Urothelium cell line (cell line): ENCODE measurements around the gene GRK1.

Experiments used
- DNase-seq: peaks from one replicate; pipeline ENCODE4 v3.0.0; 2011; ENCODE audit warnings: low spot score, mixed read lengths
- FAIRE-seq: peaks from 2 replicates; lab custom pipeline; 2011; peaks lifted over from hg19 to GRCh38; lab: Jason Lieb, UNC

The GRK1 gene

DNA sequence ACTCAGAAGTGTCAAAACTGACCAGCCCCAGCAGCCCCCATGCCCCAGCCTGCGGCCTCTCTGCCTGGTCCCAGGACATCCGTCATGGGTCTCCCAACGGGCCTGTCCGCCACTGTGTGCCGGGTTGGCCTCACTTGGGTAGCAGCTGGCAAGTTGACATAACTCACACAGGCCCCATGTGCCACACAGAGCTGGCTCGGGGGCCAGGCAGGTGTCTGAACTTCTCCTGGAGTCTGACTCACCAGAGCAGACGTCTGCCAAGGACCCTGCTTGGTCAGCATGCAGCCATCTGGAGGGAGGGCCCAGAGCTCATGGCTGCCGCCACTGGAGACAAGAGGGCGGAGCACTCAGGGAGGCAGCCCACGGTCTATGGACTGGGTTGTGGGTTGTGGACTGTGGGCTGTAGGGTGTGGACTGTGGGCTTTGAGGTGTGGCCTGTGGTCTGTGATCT, 60.0 kb downstream of the GRK1 start:
- DNase-seq (peak; percentile 59), FAIRE-seq (peak; percentile 78)

DNA sequence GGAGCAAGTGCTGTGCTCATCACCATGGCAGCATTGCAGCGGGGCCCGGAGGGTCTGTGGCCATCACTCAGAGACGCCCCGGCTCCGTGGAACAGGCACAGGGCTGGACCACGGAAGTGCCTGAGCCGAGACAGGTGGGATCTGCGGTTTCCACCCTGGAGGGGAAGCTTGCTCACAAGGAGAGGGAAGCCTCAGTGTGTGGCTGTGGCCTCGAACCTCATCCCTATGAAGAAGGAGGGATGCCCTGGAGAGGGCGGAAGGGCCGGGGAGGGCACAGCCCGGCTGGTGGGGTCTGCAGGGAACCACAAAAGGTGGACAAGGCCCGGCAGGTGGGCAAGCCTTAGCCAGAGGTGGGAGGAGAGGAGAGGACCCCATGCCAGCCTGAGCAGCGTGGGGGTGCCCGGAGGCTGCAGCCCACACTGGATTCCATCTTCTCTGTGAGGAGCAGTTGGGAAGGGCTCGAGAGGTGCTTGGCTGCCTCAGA, 61.6 kb downstream of the GRK1 start:
- peak; percentile 46 for FAIRE-seq

DNA sequence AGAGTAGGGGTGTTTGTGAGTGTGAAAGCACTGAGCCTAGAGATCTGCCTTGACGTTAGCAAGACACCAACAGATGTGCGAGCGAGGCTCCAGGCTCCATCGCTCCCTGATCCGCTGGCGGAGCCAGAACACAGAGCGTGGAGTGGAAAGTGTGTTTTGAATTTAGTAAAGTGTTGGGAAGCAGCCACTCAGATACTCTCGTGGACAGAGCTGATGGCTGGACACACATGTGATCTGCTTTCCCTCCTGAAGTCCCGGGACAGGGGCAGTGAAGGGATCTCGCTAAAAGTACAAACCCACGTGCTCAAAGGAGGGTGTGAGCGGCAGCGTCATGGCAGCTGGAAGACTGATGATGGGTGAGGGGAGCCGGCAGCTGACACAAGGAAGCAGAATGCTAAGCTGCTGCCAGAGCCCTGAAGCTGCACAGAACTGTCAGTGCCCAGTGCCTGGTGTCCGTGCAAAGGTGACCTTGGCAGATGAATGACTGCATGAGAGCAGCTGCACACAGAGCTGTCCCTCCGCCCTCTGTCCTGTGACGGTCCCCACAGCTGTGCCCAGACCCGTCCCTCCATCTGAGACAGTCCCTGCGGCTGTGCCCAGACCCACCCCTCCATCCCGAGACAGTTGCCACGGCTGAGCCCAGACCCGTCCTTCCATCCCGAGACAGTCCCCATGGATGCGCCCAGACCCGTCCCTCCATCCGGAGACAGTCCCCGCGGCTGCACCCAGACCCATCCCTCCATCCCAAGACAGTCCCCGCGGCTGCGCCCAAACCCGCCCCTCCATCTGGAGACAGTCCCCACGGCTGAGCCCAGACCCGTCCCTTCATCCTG, 62.4 kb downstream of the GRK1 start:
- FAIRE-seq (peak; percentile 61), DNase-seq (no peak)

More for the DNA sequence above, 61.6 kb downstream of the GRK1 start:
- no peak for DNase-seq

DNA sequence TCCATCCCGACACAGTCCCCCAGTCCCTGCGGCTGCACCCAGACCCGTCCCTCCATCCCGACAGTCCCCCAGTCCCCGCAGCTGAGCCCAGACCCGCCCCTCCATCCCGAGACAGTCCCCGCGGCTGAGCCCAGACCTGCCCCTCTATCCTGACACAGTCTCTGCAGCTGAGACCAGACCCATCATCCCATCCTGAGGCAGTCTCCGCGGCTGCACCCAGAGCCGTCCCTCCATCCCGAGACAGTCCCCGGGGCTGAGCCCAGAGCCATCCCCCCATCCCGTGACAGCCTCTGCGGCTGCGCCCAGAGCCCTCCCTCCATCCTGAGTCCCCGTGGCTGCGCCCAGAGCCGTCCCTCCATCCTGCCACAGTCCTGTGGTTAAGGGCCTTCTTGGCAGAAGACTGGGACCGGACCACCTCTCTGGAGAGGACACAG, 63.3 kb downstream of the GRK1 start:
- FAIRE-seq (no peak), DNase-seq (no peak)

DNA sequence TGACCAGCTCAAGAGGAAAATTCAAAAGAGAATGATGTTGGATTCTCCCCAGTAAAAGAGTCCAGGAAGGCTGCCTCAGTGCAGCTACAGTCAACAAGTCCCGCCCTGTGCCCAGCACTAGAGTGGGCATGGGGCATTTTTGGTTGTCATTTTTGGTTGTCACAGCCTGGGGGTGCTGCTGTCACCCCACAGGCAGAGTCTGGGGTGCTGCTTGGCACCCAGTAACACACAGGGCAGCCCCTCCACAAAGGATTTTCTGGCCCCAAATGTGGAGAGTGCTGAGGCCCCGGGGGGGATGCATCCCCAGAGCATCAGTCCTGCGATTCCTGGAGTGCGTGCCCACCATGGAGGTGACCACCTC, 63.8 kb downstream of the GRK1 start:
- FAIRE-seq (no peak), DNase-seq (no peak)

DNA sequence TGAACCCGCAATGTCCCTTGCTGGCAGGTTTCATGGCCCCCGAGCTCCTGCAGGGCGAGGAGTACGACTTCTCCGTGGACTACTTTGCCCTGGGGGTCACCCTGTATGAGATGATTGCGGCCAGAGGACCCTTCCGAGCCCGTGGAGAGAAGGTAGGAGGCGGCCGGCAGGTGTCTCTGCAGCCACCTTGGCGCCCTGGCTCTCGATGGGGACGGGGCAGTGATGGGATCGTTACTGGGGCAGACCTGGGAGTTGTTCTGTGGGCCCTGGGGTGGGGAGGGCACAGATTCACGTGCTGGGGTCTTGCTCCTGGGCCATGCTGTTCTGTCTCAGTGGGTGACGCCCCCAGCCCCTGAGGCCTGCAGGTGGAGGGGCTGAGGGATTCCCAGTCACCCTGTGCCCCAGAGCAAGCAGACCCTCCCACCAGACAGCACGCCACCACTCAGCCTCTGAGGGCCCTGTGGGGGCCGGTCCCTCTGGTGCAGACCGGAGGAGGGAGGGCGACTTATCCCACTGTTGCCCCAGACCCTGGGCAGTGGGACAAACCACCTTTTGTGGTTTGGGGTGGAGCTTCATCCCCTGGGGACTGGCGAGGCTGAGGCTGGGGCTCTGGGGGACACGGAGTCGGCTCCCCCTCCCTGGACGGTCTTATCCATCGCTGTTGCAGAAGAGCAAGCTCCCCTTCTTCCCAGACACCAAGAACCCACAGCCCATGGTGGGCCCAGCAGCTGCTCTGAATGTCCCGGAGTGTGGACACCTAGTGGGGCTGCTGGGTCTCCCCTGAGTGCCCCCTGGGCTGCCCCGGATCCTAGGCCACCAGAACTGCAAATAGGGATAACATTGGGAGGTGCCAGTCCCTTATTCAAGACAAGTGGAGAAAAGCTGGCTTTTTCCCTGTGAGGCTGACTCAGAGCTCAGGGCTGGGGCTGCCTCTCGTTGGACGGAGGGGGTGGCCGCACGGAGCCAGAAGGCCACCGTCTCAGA, 64.5 kb downstream of the GRK1 start:
- FAIRE-seq (no peak), DNase-seq (no peak)

DNA sequence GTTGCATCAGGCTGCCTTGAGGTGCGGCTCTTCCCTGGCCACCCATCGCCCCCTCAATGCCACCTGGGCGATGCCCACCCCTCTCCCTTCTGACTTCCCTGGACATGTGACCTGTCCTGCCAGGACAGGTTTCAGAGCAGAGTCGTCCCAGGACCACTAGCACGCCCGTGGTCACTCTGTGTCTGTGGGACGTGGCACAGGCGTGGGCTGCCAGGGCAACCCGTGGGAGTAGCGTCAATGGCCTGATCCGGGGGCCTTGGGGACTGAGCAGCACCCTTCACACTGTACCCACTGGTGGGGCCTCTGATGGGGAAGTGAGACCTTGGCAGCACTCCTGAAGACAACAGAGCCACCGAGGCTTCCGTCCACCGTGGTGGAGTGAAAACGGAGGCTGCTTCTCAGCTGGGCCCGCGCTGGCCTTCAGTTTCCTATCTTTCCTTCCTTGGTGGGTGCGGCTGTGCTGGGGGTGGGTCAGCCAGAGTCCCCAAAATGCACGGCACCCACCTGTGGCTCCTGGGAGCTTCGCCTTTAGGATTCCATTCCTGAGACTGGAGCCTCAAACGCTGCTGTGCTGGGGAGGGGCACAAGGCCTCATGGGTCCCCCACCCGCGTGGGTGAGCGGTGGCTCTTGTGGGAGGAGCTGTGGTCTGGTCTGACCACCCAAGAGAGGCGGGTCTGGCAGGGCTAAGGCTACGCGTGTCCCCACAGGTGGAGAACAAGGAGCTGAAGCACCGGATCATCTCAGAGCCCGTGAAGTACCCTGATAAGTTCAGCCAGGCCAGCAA, 65.3 kb downstream of the GRK1 start:
- no peak for DNase-seq
- no peak for FAIRE-seq

DNA sequence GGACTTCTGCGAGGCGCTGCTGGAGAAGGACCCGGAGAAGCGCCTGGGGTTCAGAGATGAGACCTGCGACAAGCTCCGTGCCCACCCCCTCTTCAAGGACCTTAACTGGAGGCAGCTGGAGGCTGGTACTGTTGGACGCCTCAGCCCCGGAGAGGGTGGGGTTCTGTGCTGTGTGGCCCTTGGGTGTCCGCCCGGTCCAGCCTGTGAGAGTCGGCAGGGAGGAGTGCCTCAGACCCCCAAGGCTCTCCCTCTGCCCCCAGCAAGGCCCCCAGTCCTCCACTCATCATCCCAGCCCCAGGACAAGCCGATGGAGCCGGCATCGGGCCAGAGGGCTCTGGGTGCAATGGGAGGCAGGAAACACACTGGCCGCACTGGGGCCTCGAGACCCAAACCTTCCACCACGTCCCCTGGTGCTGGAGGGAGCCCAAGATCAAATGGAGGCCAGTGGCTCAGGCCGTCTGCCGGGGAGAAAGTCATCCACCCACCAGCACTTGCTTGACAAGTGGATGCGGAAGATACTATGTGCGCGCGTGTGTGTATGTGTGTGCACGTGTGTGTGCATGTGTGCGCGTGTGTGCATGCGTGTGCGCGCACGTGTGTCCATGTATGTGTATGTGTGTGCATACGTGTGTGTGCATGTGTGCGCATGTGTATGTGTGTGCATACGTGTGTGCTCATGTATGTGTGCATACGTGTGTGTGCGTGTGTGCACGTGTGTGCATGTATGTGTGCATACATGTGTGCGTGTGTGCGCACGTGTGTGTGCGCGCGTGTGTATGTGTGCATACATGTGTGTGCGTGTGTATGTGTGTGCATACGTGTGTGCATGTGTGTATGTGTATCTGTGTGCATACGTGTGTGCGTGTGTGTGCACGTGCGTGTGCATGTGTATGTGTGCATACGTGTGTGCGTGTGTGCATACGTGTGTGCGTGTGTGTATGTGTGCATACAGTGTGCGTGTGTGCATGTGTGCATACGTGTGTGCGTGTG, 66.2 kb downstream of the GRK1 start:
- peak; percentile 100 for FAIRE-seq
- DNase-seq: no peak

DNA sequence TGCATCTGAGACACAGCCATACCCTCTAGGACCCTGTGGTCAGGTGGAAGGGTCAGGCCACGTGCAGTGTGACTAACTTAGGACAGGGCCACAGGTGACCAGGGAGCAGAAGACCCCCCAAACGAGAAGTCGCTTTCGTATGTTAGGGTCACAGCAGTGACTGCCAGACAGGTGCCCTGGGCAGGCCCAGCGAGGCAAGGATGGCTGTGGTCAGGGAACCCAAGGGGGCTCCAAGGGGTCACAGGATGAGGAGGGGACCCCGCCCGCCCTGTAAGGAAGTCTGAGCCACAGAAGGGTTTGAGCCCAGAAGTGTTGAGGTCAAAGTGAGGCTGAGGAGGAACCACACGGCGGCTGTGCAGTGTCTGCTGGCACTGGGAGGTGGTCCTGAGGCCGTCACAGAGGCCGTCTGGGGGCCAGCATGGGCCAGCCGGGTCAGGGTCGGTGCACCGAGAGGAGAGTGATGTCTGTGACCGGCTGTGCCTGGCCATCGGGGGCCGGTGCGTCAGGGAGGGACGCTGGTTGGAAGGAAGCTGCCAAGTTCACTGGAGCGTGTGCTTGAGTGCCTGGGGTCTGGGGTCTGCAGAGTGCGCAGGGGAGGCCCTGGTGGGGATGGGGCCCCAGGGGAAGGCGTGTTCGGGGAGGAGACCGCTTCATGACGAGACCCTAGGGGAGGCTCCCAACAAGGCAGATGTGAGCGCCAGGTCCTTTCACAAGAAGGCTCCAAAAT, 67.2 kb downstream of the GRK1 start:
- FAIRE-seq (peak; percentile 20), DNase-seq (no peak)

DNA sequence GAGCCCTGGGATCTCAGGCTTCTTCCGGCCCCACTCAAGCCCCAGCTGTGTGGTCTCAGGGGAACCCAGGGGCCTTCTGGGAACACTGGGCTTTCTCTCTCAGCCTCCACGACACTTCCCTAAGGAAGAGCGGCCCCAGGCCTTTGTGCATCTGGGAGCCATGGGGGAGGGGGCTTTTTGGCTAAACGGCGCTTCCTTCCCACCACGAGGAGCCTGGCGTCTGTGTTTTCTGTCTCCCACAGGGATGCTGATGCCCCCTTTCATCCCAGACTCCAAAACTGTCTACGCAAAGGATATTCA, 67.8 kb downstream of the GRK1 start:
- no peak for DNase-seq
- no peak for FAIRE-seq

DNA sequence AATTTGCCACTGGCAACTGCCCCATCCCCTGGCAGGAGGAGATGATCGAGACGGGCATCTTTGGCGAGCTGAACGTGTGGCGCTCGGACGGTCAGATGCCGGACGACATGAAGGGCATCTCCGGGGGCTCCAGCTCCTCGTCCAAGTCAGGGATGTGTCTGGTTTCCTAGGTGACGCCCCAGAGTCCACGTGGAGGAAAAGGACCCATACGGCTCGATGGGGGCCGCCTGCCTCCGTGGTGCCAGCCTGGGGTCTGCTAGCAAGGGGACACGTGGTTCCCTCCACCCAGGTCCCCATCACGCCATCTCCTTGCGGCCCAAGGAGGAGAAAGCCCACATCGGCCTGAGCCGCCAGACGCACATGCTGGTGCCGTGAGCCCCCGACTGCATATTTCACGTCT, 68.2 kb downstream of the GRK1 start:
- DNase-seq (no peak), FAIRE-seq (no peak)

DNA sequence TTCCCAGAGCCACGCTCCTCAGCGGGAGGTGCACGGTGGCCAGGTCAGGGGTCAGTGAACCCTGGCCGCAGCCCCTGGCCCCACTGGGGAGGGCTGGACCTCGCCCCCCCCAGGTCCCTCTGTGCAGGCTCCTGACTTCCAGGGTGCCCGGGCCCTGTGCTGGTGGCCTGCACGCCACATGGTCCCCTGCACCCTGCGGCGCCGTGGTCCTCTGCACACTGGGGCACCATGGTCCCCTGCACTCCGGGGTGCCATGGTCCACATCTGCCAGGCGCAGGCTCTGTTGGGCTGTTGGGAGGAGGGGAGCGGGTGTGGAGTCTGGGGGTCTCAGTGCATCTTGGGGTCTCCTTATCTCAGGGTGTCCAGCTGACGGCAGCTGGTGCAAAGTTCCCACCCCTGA, 68.7 kb downstream of the GRK1 start:
- FAIRE-seq (no peak), DNase-seq (no peak)

DNA sequence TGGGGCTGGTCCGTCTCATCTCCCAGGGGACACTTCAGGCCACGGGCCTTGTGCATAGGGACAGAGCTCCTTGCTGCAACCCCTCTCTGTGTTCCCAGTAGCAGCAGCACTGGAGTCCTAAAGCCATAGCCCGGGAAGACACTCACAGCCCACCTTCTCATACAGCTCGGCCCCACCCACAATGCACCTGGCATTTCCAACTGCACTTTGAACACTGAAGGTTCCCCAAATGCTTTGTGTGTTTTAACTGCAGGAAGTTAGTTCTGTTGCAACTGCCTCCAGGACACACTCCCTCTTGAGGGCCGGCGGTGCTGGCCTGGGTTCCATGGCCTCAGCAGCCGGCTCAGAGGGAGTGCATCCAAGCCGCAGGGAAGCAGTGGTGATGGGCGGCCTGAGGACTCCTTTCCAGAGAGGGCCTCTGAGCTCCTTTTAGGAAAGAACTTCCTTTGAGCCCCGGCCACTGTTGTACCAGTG, 69.3 kb downstream of the GRK1 start:
- DNase-seq (no peak), FAIRE-seq (no peak)

DNA sequence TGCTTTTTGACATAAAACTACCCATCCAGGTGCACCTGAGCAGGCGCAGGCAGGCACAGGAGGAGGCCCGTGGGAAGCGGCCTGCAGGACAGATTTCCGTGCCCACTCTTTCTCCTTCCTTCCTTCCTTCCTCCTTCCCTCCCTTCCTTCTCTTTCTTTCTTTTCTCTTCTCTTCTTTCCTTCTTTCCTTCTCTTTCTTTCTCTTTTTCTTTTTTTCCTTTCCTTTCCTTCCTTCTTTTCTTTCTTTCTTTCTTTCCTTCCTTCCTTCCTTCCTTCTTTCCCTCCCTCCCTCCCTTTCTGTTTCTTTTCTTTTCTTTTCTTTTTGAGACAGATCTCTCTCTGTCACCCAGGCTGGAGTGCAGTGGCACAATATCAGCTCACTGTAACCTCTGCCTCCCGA, 70.8 kb downstream of the GRK1 start:
- no peak for DNase-seq
- FAIRE-seq: no peak

DNA sequence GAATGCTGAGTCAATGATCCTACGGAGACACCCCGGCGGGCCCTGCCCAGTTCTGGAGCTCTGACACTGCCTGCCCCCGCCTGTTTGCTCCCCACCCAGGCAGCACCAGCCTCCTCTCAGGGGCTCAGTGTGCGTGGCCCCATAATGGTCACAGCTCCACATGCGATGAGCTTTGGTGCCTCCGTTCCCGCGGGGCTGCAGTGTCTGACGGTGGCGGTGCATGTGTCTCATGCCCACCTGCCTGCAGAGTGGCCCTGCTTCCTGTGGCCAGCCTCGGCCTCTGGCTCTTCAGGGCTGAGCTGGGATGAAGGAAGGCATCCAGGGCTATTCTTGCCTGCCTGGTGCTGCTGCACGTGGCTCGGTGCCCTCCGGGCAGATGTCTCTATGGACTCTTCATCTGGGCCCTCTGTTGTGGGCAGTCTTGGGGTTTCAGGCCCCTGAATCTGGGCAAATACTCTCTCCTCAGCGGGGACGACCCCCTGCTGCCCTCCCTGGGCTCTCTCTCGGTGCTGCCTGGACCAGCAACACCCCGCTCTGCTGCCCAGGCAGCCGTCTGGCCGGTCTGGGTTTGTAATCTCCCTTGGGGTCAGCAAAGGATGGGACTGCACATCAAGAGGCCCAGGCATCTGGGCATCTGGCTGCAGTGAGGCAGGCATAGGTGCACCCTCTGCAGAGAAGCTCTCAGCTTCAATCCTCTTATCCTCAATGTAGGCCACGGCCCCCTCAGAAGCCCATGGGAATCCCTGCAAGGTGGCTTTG, 72.7 kb downstream of the GRK1 start:
- FAIRE-seq (no peak), DNase-seq (no peak)

DNA sequence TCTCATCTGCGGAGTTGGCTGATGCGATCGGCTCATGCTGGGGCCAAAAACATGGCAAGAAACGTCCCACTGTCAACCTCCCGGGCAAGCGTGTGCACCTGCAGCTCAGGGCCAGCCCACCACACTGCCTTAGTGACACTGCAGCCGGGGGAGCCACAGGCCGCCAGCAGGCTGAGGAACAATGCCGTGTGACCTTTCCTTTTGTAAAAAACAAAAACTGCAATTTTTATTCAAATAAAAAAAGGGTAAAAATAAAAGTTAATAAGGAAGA, 73.2 kb downstream of the GRK1 start:
- DNase-seq: no peak
- FAIRE-seq: no peak

DNA sequence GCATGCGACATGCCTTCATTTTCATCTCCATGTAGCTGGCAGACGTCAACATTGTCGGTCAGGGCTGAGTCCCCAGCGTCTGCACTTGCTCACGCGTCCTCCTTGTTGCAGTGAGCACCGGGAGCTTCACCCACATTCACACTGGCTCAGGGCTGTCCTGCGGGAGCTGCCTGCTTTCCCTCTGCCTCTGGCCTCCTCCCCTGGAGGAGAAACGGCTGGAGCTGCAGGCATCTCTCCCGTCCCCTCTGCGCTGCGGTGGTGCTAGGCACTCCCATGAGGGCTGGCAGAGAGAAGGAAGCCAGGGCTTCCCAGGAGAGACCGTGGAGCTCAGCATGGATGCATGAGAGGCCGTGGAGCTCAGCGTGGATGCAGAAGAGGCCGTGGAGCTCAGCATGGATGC, 73.6 kb downstream of the GRK1 start:
- FAIRE-seq: no peak

DNA sequence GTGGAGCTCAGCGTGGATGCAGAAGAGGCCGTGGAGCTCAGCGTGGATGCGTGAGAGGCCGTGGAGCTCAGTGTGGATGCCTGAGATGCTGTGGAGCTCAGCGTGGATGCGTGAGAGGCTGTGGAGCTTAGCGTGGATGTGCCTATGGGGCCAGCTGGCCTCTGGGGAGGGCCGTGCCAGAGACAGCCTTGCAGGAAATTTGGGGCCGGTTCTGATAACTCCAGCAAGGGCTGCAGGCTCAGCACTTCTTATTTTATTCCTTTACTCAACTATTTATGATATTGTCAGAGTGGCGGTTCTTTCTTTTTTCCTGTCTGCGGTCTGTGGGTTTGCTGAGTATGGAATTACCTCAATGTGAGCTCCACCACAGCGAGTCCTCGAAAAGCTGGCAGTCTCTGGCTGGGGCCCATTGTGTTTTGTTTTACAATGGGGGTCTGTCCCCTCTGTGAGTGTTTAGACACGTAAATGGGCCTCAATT, 74.2 kb downstream of the GRK1 start:
- FAIRE-seq (no peak), DNase-seq (no peak)

More for the DNA sequence above, 73.6 kb downstream of the GRK1 start:
- no peak for DNase-seq
